Measurements from ENCODE around the gene TSHZ3. TPM values are rescaled to one million over a fixed set of nuclear protein-coding genes. Genes with fewer than 3 reads are reported as not detected.

Gene TSHZ3
- total RNA-seq, 1 experiment from 2014 or later = 0.05 TPM

DNA sequence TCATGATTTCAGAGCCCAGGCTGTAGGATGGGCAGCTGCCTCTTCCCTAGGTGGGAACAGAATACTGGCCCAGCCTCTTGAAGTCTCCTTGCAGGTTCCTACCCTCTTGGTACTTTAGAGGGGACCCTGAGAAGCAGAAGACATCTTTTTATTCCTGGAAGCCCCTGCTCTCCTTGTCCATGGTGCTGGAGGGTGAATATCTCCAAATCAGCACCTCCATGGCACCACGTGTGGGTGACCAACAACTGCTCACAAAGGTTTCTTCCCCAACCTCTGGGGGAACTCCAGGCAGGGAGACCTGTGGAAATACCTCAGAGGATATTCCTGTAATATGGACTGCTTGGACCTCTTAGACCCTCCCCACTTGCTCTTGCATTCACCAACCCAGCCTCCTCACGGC, 48.1 kb upstream of the TSHZ3 start:
- DNase-seq (ENCODE audit: low read depth, low spot score) (no peak), ATAC-seq (no peak)
- no peak for TF ChIP-seq SP1 (IDR thresholded peaks at IDR 0.05; ENCODE audit: low read depth)
- Histone ChIP-seq H3K27ac (ENCODE audit: low read depth, low read length) (no peak overlapping the region), H4K20me1 (ENCODE audit: insufficient read depth) (no peaks in the 10 kb centered on the region), H3K79me2 (ENCODE audit: insufficient read depth, low read length) (no peaks in the 10 kb centered on the region), H3K36me3 (ENCODE audit: control insufficient read depth in 1 of 2, insufficient read depth in 2 of 2, low read length in 2 of 2) (no peaks in the 10 kb centered on the region), H3K9ac (ENCODE audit: low read length) (no peak overlapping the region), H3K9me2 (ENCODE audit: insufficient read depth) (no peaks in the 10 kb centered on the region), H3K4me1 (ENCODE audit: control insufficient read depth in 1 of 2, insufficient read depth in 2 of 2, low read length in 2 of 2) (no peaks in the 10 kb centered on the region), H3K4me2 (ENCODE audit: low read length) (no peak overlapping the region), H3K4me3 (replicated peaks in 1 of 2; ENCODE audit: low read depth in 1 of 2, low read length in 2 of 2) (no peak overlapping the region), H2AFZ (ENCODE audit: low read depth, low read length, poor library complexity, severe bottlenecking) (no peak overlapping the region), H3K9me3 (ENCODE audit: control insufficient read depth in 1 of 2, insufficient read depth in 1 of 2, low read depth in 1 of 2, low read length in 2 of 2) (peaks cover 5 to 22% of the 10 kb centered on the region in 2 experiments; a peak in 2 of 4 replicates), H3K27me3 (ENCODE audit: insufficient read depth, low read length) (no peaks in the 10 kb centered on the region)
- no TSS peak for BruUV-seq (replicated peaks)
- ChIA-PET POLR2A (no interaction called here), RAD21 (ENCODE audit: low non-redundant PET in 1 of 2, low total read pairs in 2 of 2, uncharacterized antibody in 2 of 2, unreplicated experiment in 2 of 2) (no interaction called here), CTCF (no interaction called here)
- intact Hi-C loops (cut with micrococcal nuclease) = no loop called here

GRCh38 chr19:31392464-31392863, 43.2 kb upstream of the TSHZ3 start:
- RAD21 ChIA-PET (ENCODE audit: low non-redundant PET in 1 of 2, low total read pairs in 2 of 2, uncharacterized antibody in 2 of 2, unreplicated experiment in 2 of 2) = no interaction called here
- H4K20me1 ChIP-seq (ENCODE audit: insufficient read depth) = no peaks in the 10 kb centered on the region
- H3K27ac ChIP-seq (ENCODE audit: low read depth, low read length) = no peak overlapping the region
- DNase-seq (ENCODE audit: low read depth, low spot score) (no peak), ATAC-seq (no peak)
- BruUV-seq (replicated peaks) = no TSS peak
- intact Hi-C loops (cut with micrococcal nuclease) = no loop called here
- H3K4me1 ChIP-seq (ENCODE audit: control insufficient read depth in 1 of 2, insufficient read depth in 2 of 2, low read length in 2 of 2) = no peaks in the 10 kb centered on the region
- H3K9me3 ChIP-seq (ENCODE audit: control insufficient read depth in 1 of 2, insufficient read depth in 1 of 2, low read depth in 1 of 2, low read length in 2 of 2) = peaks cover 13 to 39% of the 10 kb centered on the region in 2 experiments; a peak in 2 of 4 replicates
- POLR2A ChIA-PET = no interaction called here
- H2AFZ ChIP-seq (ENCODE audit: low read depth, low read length, poor library complexity, severe bottlenecking) = no peak overlapping the region
- H3K9me2 ChIP-seq (ENCODE audit: insufficient read depth) = no peaks in the 10 kb centered on the region
- H3K79me2 ChIP-seq (ENCODE audit: insufficient read depth, low read length) = no peaks in the 10 kb centered on the region
- no peaks in the 10 kb centered on the region for H3K36me3 ChIP-seq (ENCODE audit: control insufficient read depth in 1 of 2, insufficient read depth in 2 of 2, low read length in 2 of 2)
- H3K4me2 ChIP-seq (ENCODE audit: low read length) = no peak overlapping the region
- TF ChIP-seq CEBPB (IDR thresholded peaks at IDR 0.05; ENCODE audit: low read depth) (no peak), MAX (IDR thresholded peaks at IDR 0.05) (no peak), POLR2AphosphoS5 (IDR thresholded peaks at IDR 0.05; ENCODE audit: low read depth, low read length) (no peak), ATF3 (IDR thresholded peaks at IDR 0.05) (no peak), CBX3 (IDR thresholded peaks at IDR 0.05; ENCODE audit: low read depth) (no peak), EZH2 (IDR thresholded peaks at IDR 0.05) (no peak), EGR1 (IDR thresholded peaks at IDR 0.05; ENCODE audit: low read depth) (no peak), SP1 (IDR thresholded peaks at IDR 0.05; ENCODE audit: low read depth) (no peak)
- H3K9ac ChIP-seq (ENCODE audit: low read length) = no peak overlapping the region
- CTCF ChIA-PET = no interaction called here
- H3K4me3 ChIP-seq (replicated peaks in 1 of 2; ENCODE audit: low read depth in 1 of 2, low read length in 2 of 2) = no peak overlapping the region
- no peaks in the 10 kb centered on the region for H3K27me3 ChIP-seq (ENCODE audit: insufficient read depth, low read length)

All from HCT116 (cell line).